ENCODE results near the gene IRAK3. TPM values are rescaled to one million over a fixed set of nuclear protein-coding genes. Genes with fewer than 3 reads are reported as not detected.
"Not testable (repeated sequence)": the region's sequence is repeated elsewhere in the genome, so short reads cannot be mapped to it uniquely, and the experiment has no call there.

Gene IRAK3
- total RNA-seq, 1 donor from 2014 or later = 3.0 TPM

DNA sequence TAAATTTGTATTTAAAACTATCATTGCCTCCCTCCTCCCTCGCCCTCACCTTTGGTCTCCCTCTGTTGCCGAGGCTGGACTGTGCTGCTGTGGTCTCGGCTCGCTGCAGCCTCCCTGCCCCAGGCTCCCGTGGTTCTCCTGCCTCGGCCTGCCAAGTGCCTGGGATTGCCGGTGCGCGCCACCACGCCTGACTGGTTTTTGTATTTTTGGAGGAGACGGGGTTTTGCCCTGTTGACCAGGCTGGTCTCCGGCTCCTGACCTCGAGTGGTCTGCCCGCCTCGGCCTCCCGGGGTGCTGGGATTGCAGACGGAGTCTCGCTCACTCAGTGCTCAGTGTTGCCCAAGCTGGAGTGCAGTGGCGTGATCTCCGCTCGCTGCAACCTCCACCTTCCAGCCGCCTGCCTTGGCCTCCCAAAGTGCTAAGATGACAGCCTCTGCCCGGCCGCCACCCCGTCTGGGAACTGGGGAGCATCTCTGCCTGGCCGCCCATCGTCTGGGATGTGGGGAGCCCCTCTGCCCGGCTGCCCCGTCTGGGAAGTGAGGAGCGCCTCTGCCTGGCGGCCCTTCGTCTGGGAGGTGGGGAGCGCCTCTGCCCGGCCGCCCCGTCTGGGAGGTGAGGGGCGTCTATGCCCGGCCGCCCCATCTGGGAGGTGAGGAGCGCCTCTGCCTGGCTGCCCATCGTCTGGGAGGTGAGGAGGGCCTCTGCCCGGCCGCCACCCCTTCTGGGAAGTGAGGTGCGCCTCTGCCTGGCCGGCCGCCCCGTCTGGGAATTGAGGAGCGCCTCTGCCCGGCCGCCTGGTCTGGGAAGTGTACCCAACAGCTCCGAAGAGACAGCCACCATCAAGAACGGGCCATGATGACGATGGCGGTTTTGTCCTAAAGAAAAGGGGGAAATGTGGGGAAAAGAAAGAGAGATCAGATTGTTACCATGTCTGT is 14.4 kb upstream of the IRAK3 start:
- ATAC-seq = not testable (repeated sequence)

GRCh38 chr12:66176105-66176900 is 12.7 kb upstream of the IRAK3 start:
- ATAC-seq = no peak

DNA sequence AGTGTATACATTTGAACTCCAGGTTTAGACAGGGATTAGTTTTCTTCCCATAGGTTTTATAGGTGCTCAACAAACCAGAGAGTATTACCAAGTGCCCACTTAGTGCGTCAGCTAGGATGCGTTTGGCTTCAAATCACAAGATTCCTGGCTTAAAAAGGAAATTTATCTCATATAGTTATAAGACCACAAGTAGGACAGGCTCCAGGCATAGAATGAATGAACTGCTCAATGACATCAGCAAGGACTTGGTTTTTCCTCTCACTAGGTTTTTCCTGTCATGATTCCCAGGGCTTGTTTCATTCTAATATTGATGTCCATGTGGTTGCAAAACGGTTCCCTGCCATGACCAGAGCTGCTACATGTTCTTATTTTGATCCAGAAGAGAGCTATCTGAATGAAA is 6.1 kb upstream of the IRAK3 start:
- no peak for ATAC-seq

DNA sequence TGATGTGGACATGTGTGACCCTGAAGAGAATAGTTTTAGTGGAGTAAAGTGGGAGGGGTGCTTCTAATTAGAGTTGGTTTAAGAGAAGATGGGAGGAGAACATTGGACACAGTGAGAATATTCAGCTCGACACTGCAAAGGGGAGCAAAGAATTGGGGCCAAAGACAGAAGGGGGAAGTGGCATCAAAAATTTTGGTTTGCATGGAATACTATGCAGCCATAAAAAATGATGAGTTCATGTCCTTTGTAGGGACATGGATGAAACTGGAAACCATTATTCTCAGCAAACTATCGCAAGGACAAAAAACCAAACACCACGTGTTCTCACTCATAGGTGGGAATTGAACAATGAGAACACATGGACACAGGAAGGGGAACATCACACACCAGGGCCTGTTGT is 4.2 kb upstream of the IRAK3 start:
- ATAC-seq = not testable (repeated sequence)

DNA sequence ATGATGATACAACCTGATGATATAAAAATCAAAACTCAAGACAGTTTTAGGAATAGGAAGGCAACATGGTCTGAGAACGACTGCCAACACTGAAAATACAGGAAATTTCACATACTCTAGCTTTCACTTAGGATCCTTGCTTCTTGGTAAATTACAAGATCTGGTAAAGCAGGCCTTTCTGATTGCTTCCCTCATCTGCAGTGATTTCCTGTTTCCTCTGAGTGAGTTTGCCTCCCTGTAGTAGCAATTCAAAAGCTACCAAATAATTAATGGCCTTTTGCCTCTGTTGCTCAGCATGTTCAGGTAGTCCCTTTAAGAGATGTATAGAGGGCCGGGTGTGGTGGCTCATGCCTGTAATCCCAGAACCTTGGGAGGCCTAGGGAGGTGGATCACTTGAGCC is 2.0 kb upstream of the IRAK3 start:
- ATAC-seq = no peak

GRCh38 chr12:66187821-66188220 is 1.2 kb upstream of the IRAK3 start:
- no peak for ATAC-seq

GRCh38 chr12:66189486-66189843 is 451 bp downstream of the IRAK3 start:
- ATAC-seq = no peak

DNA sequence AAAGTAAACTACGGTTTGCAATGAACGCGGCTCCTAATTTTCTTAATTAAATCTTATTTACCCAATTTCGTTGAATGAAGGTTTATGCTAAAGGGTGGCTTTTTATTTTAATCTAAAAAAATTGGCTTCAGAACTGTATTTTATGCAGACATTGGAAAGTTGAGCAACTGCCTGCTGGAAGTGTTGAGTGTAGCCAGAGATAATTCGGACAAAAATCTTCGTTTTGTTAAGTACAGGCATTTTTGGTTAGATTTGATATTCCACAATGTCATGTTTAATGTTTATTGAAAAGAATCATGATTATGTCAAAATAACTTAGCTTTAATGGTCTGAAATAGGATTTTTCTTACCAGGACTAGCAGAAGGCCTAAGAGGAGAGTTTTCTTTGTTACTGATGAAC is 875 bp downstream of the IRAK3 start:
- no peak for ATAC-seq

GRCh38 chr12:66190519-66191370 is 1.7 kb downstream of the IRAK3 start:
- no peak for ATAC-seq

GRCh38 chr12:66191547-66192126 is 2.6 kb downstream of the IRAK3 start:
- ATAC-seq = no peak

DNA sequence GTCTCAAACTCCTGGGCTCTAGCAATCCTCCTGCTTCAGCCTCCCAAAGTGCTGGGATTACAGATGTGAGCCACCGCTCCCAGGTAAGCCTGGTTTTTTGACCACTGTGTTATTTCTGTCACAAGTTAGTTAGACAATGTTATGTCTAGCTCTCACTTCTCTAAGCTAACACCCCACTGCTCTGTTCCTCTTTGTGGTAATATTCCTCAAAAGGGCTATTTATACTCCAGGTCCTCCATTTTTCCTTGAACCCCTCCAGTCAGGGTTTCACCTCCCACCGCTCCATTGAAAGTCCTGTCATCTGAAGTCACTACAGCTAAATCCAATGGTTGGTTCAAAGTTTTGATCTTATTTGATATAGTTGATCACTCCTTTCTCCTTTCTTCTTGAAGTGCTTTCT is 5.1 kb downstream of the IRAK3 start:
- ATAC-seq = no peak

DNA sequence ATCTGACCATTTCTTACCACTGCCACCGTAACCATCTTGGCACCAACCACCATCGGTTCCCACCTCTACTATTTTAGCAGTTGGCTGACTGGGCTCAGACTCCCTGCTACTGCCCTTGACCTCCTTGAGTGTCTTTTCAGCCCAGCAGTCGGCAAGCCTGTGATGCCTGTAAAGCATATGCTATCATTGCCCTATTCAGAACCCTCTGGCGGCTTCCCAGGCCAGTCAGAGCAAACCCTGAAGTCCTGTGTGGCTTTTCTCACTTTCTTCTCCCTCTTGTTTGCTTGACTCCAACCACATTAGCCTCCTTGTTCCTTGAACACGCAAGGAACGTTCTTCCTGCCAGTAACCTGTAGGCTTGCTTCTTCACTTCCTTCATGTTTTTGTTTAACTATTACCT is 6.2 kb downstream of the IRAK3 start:
- ATAC-seq = no peak

DNA sequence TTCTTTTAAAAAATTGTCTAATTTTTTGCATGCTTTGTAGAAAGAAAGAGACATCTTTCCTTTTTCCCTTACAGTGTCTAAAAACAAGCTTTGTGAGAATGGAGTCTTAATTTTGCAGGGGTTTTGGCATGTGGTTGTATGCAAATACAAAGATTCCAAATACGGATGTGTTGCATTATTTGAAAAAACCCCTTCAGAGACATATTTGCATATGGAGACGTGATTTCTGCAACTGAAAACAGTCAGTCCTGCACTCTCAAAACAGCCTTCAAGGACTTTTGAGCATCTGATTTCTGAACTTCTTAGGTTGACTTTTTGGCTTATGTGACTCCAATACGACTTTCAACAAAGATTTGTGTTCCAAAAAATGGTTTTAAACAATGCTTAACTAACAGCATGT is 7.8 kb downstream of the IRAK3 start:
- no peak for ATAC-seq

- ATAC-seq = no peak
These were observed 8.5 kb downstream of the IRAK3 start for GRCh38 chr12:66197495-66197921.

GRCh38 chr12:66199141-66199540 is 10.1 kb downstream of the IRAK3 start:
- ATAC-seq = no peak

DNA sequence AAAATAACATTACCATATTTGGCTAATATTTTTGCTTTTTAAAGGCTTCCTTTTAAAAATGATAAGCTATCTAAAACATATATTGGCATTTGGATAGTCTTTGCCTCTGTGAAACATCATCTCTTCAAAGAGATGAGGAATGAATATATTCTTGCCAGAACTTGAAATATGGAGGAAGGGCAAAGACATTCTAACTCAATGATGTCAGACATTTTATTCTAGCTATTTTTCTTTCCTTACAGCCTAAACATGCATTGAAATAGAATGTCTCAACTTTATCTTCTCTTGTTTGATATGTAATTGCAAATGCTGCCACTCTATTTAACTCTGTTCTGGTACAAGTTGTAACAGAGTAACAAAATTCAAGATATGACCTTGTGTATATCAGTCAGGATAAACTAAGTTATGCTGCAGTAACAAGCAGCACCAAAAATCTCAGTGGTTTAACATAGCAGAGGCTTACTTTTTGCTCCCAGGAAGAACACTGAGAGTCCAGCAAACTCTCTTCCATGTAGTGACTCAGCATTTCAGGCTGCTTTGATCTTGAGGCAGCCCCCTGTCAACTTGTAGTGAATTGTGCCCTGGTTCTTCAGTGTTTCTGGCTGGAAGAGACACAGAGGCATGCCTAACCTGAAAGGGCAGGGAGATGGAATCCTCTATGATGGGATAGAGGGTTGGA is 11.0 kb downstream of the IRAK3 start:
- no peak for ATAC-seq

- ATAC-seq = no peak
These were observed 14.8 kb downstream of the IRAK3 start for GRCh38 chr12:66203820-66204219.

- no peak for ATAC-seq
These were observed 17.1 kb downstream of the IRAK3 start for GRCh38 chr12:66206141-66206540.

- no peak for ATAC-seq
These were observed 21.8 kb downstream of the IRAK3 start for GRCh38 chr12:66210840-66211239.

- ATAC-seq = not testable (repeated sequence)
These were observed 22.6 kb downstream of the IRAK3 start for GRCh38 chr12:66211573-66211972.

- not testable (repeated sequence) for ATAC-seq
These were observed 24.0 kb downstream of the IRAK3 start for GRCh38 chr12:66213011-66213410.

Measured in esophagus mucosa (tissue), 1 donor.